Right lobe of liver (tissue), 6 donors: ENCODE measurements around the gene ARSA. TPM values are rescaled to one million over a fixed set of nuclear protein-coding genes. Genes with fewer than 3 reads are reported as not detected.

ENCODE experiments used
- ATAC-seq, 4 donors: fragments of 200-7000 bp; cut with Tn5 transposase; one replicate each; pipeline ENCODE4 v1.9.1; 2020; ENCODE audit warnings: mild to moderate bottlenecking in 4 of 4, moderate library complexity in 4 of 4
- DNase-seq, 3 donors: peaks; one replicate each; pipeline ENCODE4 v3.0.0-alpha.2; 2020
- H3K27ac ChIP-seq, 3 donors: fragments of 200-600 bp; one replicate each; pipeline ENCODE4 v1.8.0; 2022
- H3K27me3 ChIP-seq, 2 donors: fragments of 200-600 bp; one replicate each; pipeline ENCODE4 v1.8.0; 2022
- H3K36me3 ChIP-seq, 4 donors: fragments of 200-600 bp; sonication (generic) in 1 of 4; one replicate each; pipeline versions ENCODE4 v1.5.1 to v1.8.0; 2017 to 2022; ENCODE audit warnings: control low read depth in 1 of 4
- H3K4me1 ChIP-seq, 4 donors: fragments of 200-600 bp; sonication (generic) in 1 of 4; one replicate each; pipeline versions ENCODE4 v1.5.1 to v1.8.0; 2017 to 2022; ENCODE audit warnings: control low read depth in 1 of 4
- H3K4me3 ChIP-seq, 3 donors: fragments of 200-600 bp; one replicate each; pipeline ENCODE4 v1.8.0; 2022
- H3K9me3 ChIP-seq, 4 donors: fragments of 200-600 bp; sonication (generic) in 1 of 4; one replicate each; pipeline versions ENCODE4 v1.5.1 to v1.8.0; 2017 to 2022; ENCODE audit warnings: control low read depth in 1 of 4
- POLR2A ChIP-seq: fragments of 450-650 bp; IDR thresholded peaks from one replicate; pipeline ENCODE4 v1.6.1; 2017; ENCODE audit warnings: antibody characterized with exemption, mild to moderate bottlenecking
- WGBS: methylation state at CpG from one replicate; pipeline ENCODE4 v1.1.6; 2018; ENCODE audit warnings: low coverage, low lambda C conversion rate; ENCODE audit not compliant: insufficient coverage; ENCODE audit errors: missing lambda C conversion rate; 5-methylcytosine and 5-hydroxymethylcytosine counted together
- intact Hi-C, 2 donors: fragments of 100-400 bp; cut with DNase I; formaldehyde crosslinking; loops; one replicate each; pipeline versions ENCODE4 v1.11.2 to v1.14.1; 2022
- total RNA-seq, 6 experiments: library from RNA; depleted of rRNA in 2 of 6; stranded (reverse); fragments of >200 nt in 2 of 6; fragmentation: NEBNext Ultra II Directional in 3 of 6; extraction: Animal tissue kit (Norgen Biotek cat#: 25700) in 3 of 6; gene quantifications; one replicate each; pipeline versions ENCODE4 v1.1.0 to v1.2.4, GENCODE V29; 2016 to 2023
- TF ChIP-seq, protein P1 (sequence below), 4 donors: fragments of 200-600 bp in 3 of 4; fragments of 450-650 bp in 1 of 4; IDR thresholded peaks; one replicate each; pipeline versions ENCODE4 v1.5.1 to v1.8.0; 2016 to 2022; ENCODE audit warnings: antibody characterized with exemption in 4 of 4, mild to moderate bottlenecking in 2 of 4
- donor health status: DM: no; HTN: yes; CAD: no.
- donor health status: DM: no; HTN: no; CAD: no.
- donor health status: DM: no; HTN: no; CAD: no.
- donor health status: DM: no; HTN: yes; CAD: no.
- donor health status: DM: no; HTN: yes; CAD: no.

The ARSA gene
- total RNA-seq, 6 experiments from 2014 or later, result 20.8 to 47.3 (median 38.6) TPM

DNA sequence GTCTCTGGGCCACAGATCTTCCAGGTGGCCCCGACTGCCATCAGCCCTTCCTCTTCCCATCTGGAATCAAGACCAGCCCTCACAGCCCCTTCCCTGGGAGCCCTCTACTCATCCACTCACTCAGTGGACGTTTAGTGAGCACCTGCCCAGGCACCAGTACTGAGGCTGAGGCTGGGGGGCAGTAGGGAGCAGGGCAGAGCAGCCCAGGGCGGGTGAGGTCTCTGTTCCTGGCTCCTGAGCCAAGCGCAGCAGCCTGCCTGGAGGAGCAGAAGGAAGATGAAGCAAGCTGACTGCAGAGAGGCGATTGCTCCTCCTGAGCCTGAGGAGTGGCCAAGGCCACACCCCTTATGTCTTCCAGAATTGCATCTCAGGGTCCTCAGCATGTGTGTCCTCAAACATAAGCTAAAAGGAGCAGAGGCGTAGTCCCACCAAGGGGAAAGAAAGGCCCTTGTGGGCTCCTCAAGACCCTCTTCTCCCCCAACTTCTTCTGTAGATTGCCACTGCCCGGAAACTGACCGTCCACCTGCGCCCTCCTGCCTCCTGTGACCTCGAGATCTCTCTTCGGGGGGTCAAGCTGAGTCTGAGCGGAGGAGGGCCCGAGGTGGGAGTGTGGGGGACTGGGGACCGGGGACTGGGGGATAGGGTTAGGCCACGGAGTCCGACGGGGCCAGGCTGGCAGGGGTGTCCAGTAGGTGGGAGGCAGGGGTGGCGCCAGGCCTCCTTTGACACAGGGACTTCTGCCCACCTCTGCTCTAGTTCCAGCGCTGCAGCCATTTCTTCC is 21.6 kb downstream of the ARSA start:
- Histone ChIP-seq H3K9me3 (no peaks in the 10 kb centered on the region), H3K27ac (no peak overlapping the region), H3K4me3 (no peak overlapping the region), H3K36me3 (no peaks in the 10 kb centered on the region), H3K27me3 (peaks cover 0 to 6% of the 10 kb centered on the region in 2 donors), H3K4me1 (no peaks in the 10 kb centered on the region)
- ATAC-seq (peak in 1 of 4 donors; percentile 32), DNase-seq (no peak)
- TF ChIP-seq, protein P1, sequence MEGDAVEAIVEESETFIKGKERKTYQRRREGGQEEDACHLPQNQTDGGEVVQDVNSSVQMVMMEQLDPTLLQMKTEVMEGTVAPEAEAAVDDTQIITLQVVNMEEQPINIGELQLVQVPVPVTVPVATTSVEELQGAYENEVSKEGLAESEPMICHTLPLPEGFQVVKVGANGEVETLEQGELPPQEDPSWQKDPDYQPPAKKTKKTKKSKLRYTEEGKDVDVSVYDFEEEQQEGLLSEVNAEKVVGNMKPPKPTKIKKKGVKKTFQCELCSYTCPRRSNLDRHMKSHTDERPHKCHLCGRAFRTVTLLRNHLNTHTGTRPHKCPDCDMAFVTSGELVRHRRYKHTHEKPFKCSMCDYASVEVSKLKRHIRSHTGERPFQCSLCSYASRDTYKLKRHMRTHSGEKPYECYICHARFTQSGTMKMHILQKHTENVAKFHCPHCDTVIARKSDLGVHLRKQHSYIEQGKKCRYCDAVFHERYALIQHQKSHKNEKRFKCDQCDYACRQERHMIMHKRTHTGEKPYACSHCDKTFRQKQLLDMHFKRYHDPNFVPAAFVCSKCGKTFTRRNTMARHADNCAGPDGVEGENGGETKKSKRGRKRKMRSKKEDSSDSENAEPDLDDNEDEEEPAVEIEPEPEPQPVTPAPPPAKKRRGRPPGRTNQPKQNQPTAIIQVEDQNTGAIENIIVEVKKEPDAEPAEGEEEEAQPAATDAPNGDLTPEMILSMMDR (IDR thresholded peaks at IDR 0.05), result peak in 1 of 4 donors; percentile 39
- TF ChIP-seq POLR2A, result no peak
- 81% methylated on average over 6 of the region's 19 CpGs for WGBS
- intact Hi-C loops, result no loop called here

DNA sequence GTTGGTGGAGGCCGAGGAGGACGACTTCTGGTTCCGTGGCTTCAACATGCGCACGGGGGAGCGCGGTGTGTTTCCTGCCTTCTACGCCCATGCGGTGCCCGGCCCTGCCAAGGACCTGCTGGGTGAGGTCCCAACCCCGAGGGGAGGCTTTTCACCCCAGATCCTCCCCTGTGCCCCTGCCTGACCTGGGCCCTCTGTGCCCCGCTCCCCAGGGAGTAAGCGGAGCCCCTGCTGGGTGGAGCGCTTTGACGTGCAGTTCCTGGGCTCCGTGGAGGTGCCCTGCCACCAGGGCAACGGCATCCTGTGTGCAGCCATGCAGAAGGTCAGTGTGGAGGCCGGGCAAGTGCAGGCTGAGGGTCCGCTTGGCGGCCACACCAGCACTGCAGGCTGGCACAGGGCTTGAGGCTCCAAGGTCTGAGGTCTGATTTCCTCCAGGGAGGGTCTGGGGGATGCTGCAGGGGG is 22.3 kb downstream of the ARSA start:
- Histone ChIP-seq H3K9me3 (no peaks in the 10 kb centered on the region), H3K36me3 (no peaks in the 10 kb centered on the region), H3K27ac (no peak overlapping the region), H3K27me3 (peaks cover 0 to 6% of the 10 kb centered on the region in 2 donors), H3K4me3 (no peak overlapping the region), H3K4me1 (no peaks in the 10 kb centered on the region)
- WGBS, result no CpG with 5 or more reads among the region's 20 CpGs
- intact Hi-C loops, result no loop called here
- ATAC-seq (no peak), DNase-seq (no peak)
- TF ChIP-seq POLR2A, result no peak
- TF ChIP-seq, protein P1 (IDR thresholded peaks at IDR 0.05), result no peak

DNA sequence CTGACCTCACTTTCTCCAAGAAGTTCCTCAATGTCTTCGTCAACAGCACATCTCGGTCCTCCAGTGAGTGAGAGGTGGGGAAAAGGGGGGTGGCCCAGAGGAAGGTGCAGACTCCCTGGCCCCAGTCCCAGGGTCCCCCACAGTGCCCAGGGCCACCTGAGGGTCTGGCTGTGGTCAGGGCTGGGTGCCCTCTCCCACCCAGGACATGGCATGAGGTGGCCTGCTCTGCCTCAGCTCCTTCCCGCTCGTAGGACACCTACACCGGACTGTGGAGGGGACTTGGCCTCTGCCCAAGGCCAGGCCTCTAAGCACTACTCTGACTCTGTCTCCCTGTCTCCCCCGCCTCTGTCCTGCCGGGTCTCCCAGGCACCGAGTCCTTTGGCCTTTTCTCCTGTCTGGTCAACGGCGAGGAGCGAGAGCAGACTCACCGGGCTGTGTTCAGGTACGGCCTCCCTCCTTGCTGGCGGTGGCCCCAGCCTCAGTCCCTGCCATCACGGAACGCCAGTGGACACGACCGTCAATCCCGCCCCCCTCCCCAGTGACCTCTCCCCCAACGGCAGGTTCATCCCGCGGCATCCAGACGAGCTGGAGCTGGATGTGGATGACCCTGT is 22.8 kb downstream of the ARSA start:
- WGBS, result 67% methylated on average over 7 of the region's 23 CpGs
- Histone ChIP-seq H3K27me3 (peaks cover 0 to 6% of the 10 kb centered on the region in 2 donors), H3K9me3 (no peaks in the 10 kb centered on the region), H3K27ac (no peak overlapping the region), H3K4me1 (peaks cover 0 to 3% (median 0%) of the 10 kb centered on the region in 4 donors), H3K36me3 (no peaks in the 10 kb centered on the region), H3K4me3 (no peak overlapping the region)
- DNase-seq (no peak), ATAC-seq (no peak)
- TF ChIP-seq, protein P1 (IDR thresholded peaks at IDR 0.05), result no peak
- TF ChIP-seq POLR2A, result no peak
- intact Hi-C loops, result no loop called here

DNA sequence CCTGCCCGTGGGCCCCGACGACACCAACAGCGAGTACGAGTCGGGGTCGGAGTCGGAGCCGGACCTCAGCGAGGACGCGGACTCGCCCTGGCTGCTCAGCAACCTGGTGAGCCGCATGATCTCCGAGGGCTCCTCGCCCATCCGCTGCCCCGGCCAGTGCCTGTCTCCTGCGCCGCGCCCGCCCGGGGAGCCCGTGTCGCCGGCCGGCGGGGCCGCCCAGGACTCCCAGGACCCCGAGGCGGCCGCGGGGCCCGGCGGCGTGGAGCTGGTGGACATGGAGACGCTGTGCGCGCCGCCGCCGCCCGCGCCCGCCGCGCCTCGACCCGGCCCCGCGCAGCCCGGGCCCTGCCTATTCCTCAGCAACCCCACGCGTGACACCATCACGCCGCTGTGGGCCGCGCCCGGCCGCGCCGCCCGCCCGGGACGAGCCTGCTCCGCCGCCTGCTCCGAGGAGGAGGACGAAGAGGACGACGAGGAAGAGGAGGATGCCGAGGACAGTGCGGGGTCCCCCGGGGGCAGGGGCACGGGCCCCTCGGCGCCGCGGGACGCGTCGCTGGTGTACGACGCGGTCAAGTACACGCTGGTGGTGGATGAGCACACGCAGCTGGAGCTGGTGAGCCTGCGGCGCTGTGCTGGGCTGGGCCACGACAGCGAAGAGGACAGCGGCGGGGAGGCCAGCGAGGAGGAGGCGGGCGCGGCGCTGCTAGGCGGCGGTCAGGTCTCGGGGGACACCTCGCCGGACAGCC is 23.5 kb downstream of the ARSA start:
- no peak for ATAC-seq
- Histone ChIP-seq H3K4me3 (no peak overlapping the region), H3K36me3 (no peaks in the 10 kb centered on the region), H3K4me1 (peaks cover 0 to 6% (median 0%) of the 10 kb centered on the region in 4 donors), H3K9me3 (no peaks in the 10 kb centered on the region), H3K27me3 (peaks cover 6% of the 10 kb centered on the region in 2 donors), H3K27ac (no peak overlapping the region)
- intact Hi-C loops, result loop anchor here in 1 of 2 donors (5.0 kb wide), 1 partner anchor 52 kb away; no protein-coding TSS in a partner anchor
- 64% methylated on average over 21 of the region's 103 CpGs for WGBS
- no peak for DNase-seq
- TF ChIP-seq, protein P1 (IDR thresholded peaks at IDR 0.05), result no peak
- TF ChIP-seq POLR2A, result no peak
